Prostate gland (tissue), 2 donors: ENCODE data around the gene MGAT4C.

Source experiments
- POLR2A ChIP-seq: fragments of 450-650 bp; IDR thresholded peaks from one replicate; pipeline ENCODE4 v1.6.1; 2016; ENCODE audit warnings: antibody characterized with exemption, mild to moderate bottlenecking
- POLR2AphosphoS5 ChIP-seq: sonication (generic); formaldehyde crosslinking; IDR thresholded peaks from one replicate; pipeline ENCODE4 v1.6.1; 2017; ENCODE audit warnings: antibody characterized with exemption
- TF ChIP-seq, protein P1 (sequence below), 4 experiments: fragments of 200-600 bp in 2 of 4; fragments of 450-650 bp in 2 of 4; sonication (generic) in 2 of 4; IDR thresholded peaks; 1 replicate in 3 of 4; 2 replicates in 1 of 4; pipeline ENCODE4 v1.5.1; 2016 to 2019; ENCODE audit warnings: antibody characterized with exemption in 4 of 4, mild to moderate bottlenecking in 2 of 4, moderate library complexity in 2 of 4

DNA sequence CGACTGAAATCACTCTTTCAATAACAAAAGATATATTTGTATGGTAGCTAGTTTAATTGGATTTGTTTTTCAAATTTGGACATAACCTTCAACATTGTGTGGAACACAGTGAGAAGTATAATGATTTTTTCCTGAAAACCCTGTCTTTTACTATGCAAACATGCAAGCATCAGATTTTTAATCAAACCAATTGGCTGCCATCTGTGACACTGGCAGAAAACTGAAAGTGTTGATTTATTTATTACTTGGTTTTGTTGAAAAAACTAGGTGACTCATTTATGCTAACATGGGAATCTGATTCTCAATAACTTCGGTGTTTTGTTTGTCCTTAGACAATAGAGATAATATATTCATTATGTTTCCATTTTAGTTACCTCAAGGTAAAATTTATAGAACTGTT is 300.1 kb downstream of the MGAT4C start:
- TF ChIP-seq POLR2A (no peak), POLR2AphosphoS5 (no peak)
- TF ChIP-seq, protein P1, sequence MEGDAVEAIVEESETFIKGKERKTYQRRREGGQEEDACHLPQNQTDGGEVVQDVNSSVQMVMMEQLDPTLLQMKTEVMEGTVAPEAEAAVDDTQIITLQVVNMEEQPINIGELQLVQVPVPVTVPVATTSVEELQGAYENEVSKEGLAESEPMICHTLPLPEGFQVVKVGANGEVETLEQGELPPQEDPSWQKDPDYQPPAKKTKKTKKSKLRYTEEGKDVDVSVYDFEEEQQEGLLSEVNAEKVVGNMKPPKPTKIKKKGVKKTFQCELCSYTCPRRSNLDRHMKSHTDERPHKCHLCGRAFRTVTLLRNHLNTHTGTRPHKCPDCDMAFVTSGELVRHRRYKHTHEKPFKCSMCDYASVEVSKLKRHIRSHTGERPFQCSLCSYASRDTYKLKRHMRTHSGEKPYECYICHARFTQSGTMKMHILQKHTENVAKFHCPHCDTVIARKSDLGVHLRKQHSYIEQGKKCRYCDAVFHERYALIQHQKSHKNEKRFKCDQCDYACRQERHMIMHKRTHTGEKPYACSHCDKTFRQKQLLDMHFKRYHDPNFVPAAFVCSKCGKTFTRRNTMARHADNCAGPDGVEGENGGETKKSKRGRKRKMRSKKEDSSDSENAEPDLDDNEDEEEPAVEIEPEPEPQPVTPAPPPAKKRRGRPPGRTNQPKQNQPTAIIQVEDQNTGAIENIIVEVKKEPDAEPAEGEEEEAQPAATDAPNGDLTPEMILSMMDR (IDR thresholded peaks at IDR 0.05) = no peak
